Central memory CD8-positive, alpha-beta T cell (primary cell): Measurements from ENCODE around the gene ARHGDIB.

Experiments used
- ATAC-seq: fragments of 150-1000 bp; cut with Tn5 transposase; replicated peaks from 2 replicates; pipeline ENCODE4 v1.10.0; 2022; ENCODE audit warnings: mild to moderate bottlenecking, moderate FRiP score, moderate number of reproducible peaks; ENCODE audit not compliant: poor library complexity, severe bottlenecking; ENCODE audit errors: extremely low read depth
- DNase-seq, 2 donors: peaks; one replicate each; pipeline ENCODE4 v3.0.0; 2021; ENCODE audit warnings: low spot score in 2 of 2
- H3K27ac Mint-ChIP-seq: one replicate; pipeline ENCODE4 v1.8.0; 2022; ENCODE audit warnings: low read depth, mild to moderate bottlenecking, moderate library complexity, mixed read lengths
- H3K27me3 Mint-ChIP-seq: one replicate; pipeline ENCODE4 v1.8.0; 2022; ENCODE audit warnings: mixed read lengths
- H3K36me3 Mint-ChIP-seq: one replicate; pipeline ENCODE4 v1.8.0; 2022; ENCODE audit warnings: mild to moderate bottlenecking, moderate library complexity, mixed read lengths; ENCODE audit not compliant: insufficient read depth
- H3K4me1 Mint-ChIP-seq: one replicate; pipeline ENCODE4 v1.8.0; 2022; ENCODE audit warnings: mixed read lengths
- H3K4me3 Mint-ChIP-seq: one replicate; pipeline ENCODE4 v1.8.0; 2022; ENCODE audit warnings: mild to moderate bottlenecking, moderate library complexity, mixed read lengths
- H3K9me3 Mint-ChIP-seq: one replicate; pipeline ENCODE4 v1.8.0; 2022; ENCODE audit warnings: mixed read lengths

ARHGDIB gene

GRCh38 chr12:14993537-14994266 is 32.3 kb upstream of the ARHGDIB start:
- H3K4me3 Mint-ChIP-seq: no peak overlapping the region
- H3K4me1 Mint-ChIP-seq: peaks cover 29% of the 10 kb centered on the region
- no peaks in the 10 kb centered on the region for H3K36me3 Mint-ChIP-seq
- ATAC-seq (no peak), DNase-seq (no peak)
- H3K9me3 Mint-ChIP-seq: no peaks in the 10 kb centered on the region
- peak overlapping the region; percentile 52 for H3K27ac Mint-ChIP-seq
- H3K27me3 Mint-ChIP-seq: peaks cover 10% of the 10 kb centered on the region

DNA sequence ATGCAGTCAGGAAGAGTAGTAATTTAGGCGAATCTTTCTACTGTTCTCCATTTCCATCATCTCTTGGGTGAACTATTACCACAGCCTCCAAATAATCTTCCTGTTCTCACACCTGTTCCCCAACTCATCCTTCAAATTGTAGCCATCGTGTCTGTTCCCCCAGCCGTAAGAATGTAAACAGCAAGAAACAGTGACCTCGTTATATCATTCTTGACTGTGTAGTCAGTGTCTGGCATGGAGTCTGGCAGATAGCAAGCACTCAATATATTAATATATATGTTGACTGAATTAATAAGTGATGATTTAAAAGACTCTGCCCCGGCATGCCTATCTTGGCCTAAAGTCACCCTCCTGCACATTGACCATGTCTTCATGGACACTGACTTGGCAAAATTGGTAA is 31.7 kb upstream of the ARHGDIB start:
- peaks cover 4% of the 10 kb centered on the region for H3K27me3 Mint-ChIP-seq
- ATAC-seq: no peak
- no peak overlapping the region for H3K27ac Mint-ChIP-seq
- no peaks in the 10 kb centered on the region for H3K36me3 Mint-ChIP-seq
- no peak overlapping the region for H3K4me3 Mint-ChIP-seq
- H3K9me3 Mint-ChIP-seq: no peaks in the 10 kb centered on the region
- H3K4me1 Mint-ChIP-seq: peaks cover 29% of the 10 kb centered on the region
- no peak for DNase-seq

- ATAC-seq (no peak), DNase-seq (no peak)
- Mint-ChIP-seq H3K4me3 (no peak overlapping the region), H3K27me3 (no peaks in the 10 kb centered on the region), H3K36me3 (no peaks in the 10 kb centered on the region), H3K4me1 (peaks cover 29% of the 10 kb centered on the region), H3K9me3 (no peaks in the 10 kb centered on the region), H3K27ac (no peak overlapping the region)
These were observed 31.3 kb upstream of the ARHGDIB start for GRCh38 chr12:14992673-14993072.

DNA sequence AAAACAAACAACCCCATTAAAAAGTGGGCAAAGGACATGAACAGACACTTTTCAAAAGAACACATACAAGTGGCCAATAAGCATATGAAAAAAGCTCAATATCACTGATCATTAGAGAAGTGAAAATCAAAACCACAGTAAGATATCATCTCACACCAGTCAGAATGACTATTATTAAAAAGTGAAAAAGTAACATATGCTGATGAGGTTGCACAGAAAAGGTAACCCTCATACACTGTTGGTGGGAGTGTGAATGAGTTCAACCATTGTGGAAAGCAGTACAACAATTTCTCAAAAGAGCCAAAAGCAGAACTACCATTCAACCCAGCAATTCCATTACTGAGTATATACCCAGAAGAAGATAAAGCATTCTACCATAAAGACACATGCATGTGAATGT is 29.7 kb upstream of the ARHGDIB start:
- no peak for DNase-seq
- H3K27ac Mint-ChIP-seq: no peak overlapping the region
- H3K4me1 Mint-ChIP-seq: peaks cover 29% of the 10 kb centered on the region
- no peaks in the 10 kb centered on the region for H3K9me3 Mint-ChIP-seq
- ATAC-seq: no peak
- H3K4me3 Mint-ChIP-seq: no peak overlapping the region
- no peaks in the 10 kb centered on the region for H3K36me3 Mint-ChIP-seq
- H3K27me3 Mint-ChIP-seq: no peaks in the 10 kb centered on the region

GRCh38 chr12:14989790-14990189 is 28.4 kb upstream of the ARHGDIB start:
- Mint-ChIP-seq H3K27me3 (no peaks in the 10 kb centered on the region), H3K27ac (no peak overlapping the region), H3K4me3 (no peak overlapping the region), H3K36me3 (no peaks in the 10 kb centered on the region), H3K9me3 (no peaks in the 10 kb centered on the region), H3K4me1 (peaks cover 24% of the 10 kb centered on the region)
- no peak for DNase-seq
- no peak for ATAC-seq

- no peak overlapping the region for H3K4me3 Mint-ChIP-seq
- no peaks in the 10 kb centered on the region for H3K27me3 Mint-ChIP-seq
- H3K36me3 Mint-ChIP-seq: peaks cover 2% of the 10 kb centered on the region
- H3K4me1 Mint-ChIP-seq: peaks cover 19% of the 10 kb centered on the region
- H3K9me3 Mint-ChIP-seq: no peaks in the 10 kb centered on the region
- ATAC-seq: no peak
- H3K27ac Mint-ChIP-seq: no peak overlapping the region
- DNase-seq: no peak
These were observed 26.6 kb upstream of the ARHGDIB start for GRCh38 chr12:14988035-14988434.

GRCh38 chr12:14986449-14986848 is 25.0 kb upstream of the ARHGDIB start:
- H3K4me3 Mint-ChIP-seq: no peak overlapping the region
- H3K9me3 Mint-ChIP-seq: no peaks in the 10 kb centered on the region

GRCh38 chr12:14984766-14985285 is 23.4 kb upstream of the ARHGDIB start:
- DNase-seq (no peak), ATAC-seq (no peak)
- no peak overlapping the region for H3K4me3 Mint-ChIP-seq
- peaks cover 2% of the 10 kb centered on the region for H3K36me3 Mint-ChIP-seq
- H3K4me1 Mint-ChIP-seq: peaks cover 32% of the 10 kb centered on the region
- H3K27ac Mint-ChIP-seq: no peak overlapping the region
- no peaks in the 10 kb centered on the region for H3K27me3 Mint-ChIP-seq
- H3K9me3 Mint-ChIP-seq: no peaks in the 10 kb centered on the region

More at GRCh38 chr12:14986449-14986848, 25.0 kb upstream of the ARHGDIB start:
- peaks cover 20% of the 10 kb centered on the region for H3K4me1 Mint-ChIP-seq
- peaks cover 2% of the 10 kb centered on the region for H3K36me3 Mint-ChIP-seq
- no peak overlapping the region for H3K27ac Mint-ChIP-seq
- DNase-seq: no peak
- no peak for ATAC-seq
- H3K27me3 Mint-ChIP-seq: no peaks in the 10 kb centered on the region

DNA sequence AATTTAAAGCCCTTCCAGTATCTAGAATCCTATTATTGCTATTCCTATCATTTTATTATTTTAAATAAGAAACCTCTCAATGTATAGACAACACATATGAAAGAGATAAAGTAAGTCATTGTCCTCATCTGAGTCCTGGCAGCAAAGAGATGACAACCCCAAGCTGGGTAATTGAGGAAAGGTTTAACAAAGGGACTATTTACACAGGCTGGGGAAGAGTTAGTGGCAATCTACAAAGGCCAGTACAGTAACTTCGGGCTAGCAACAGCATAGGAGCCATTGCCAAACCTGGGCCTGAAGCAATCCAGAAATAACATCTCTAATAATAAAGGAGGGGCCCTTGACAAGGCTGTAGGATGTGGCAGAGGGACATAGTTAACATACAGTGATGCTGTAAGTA is 22.6 kb upstream of the ARHGDIB start:
- no peaks in the 10 kb centered on the region for H3K27me3 Mint-ChIP-seq
- H3K36me3 Mint-ChIP-seq: peaks cover 2% of the 10 kb centered on the region
- peaks cover 32% of the 10 kb centered on the region for H3K4me1 Mint-ChIP-seq
- no peak for DNase-seq
- no peak overlapping the region for H3K27ac Mint-ChIP-seq
- H3K4me3 Mint-ChIP-seq: no peak overlapping the region
- ATAC-seq: no peak
- H3K9me3 Mint-ChIP-seq: no peaks in the 10 kb centered on the region

DNA sequence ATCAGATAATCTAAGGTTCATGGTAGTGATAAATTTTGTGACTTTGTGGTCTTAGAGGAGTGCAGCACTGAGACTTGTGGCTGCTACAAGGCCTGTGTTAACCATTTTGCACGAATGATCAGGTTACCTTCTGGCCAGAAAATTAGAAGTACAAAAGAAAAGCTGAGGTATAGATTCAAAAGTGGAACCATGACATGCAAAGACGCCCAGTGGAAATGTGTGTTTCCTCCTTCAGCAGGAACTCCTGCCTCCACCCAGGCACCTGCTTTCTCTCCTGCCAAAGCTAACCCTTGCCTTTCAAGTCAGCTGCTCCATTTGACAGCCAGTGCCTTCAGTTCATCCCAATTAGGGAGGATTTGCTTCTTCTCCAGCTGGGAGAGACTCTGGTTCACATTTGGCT is 21.6 kb upstream of the ARHGDIB start:
- no peaks in the 10 kb centered on the region for H3K9me3 Mint-ChIP-seq
- no peak for ATAC-seq

GRCh38 chr12:14982562-14982961 is 21.2 kb upstream of the ARHGDIB start:
- Mint-ChIP-seq H3K4me3 (no peak overlapping the region), H3K4me1 (peaks cover 33% of the 10 kb centered on the region), H3K9me3 (no peaks in the 10 kb centered on the region), H3K36me3 (peaks cover 2% of the 10 kb centered on the region), H3K27ac (no peak overlapping the region), H3K27me3 (no peaks in the 10 kb centered on the region)
- ATAC-seq (no peak), DNase-seq (no peak)

More for the DNA sequence above, 21.6 kb upstream of the ARHGDIB start:
- Mint-ChIP-seq H3K27ac (no peak overlapping the region), H3K27me3 (no peaks in the 10 kb centered on the region), H3K4me3 (no peak overlapping the region), H3K4me1 (peaks cover 33% of the 10 kb centered on the region), H3K36me3 (peaks cover 2% of the 10 kb centered on the region)
- no peak for DNase-seq

GRCh38 chr12:14981049-14981448 is 19.6 kb upstream of the ARHGDIB start:
- Mint-ChIP-seq H3K27ac (no peak overlapping the region), H3K9me3 (no peaks in the 10 kb centered on the region), H3K4me3 (no peak overlapping the region), H3K4me1 (peaks cover 33% of the 10 kb centered on the region), H3K36me3 (peaks cover 2% of the 10 kb centered on the region), H3K27me3 (no peaks in the 10 kb centered on the region)
- ATAC-seq: no peak
- no peak for DNase-seq

- Mint-ChIP-seq H3K36me3 (peaks cover 2% of the 10 kb centered on the region), H3K9me3 (no peaks in the 10 kb centered on the region), H3K27ac (no peak overlapping the region), H3K27me3 (no peaks in the 10 kb centered on the region), H3K4me3 (no peak overlapping the region), H3K4me1 (peaks cover 29% of the 10 kb centered on the region)
- DNase-seq (no peak), ATAC-seq (no peak)
These were observed 18.1 kb upstream of the ARHGDIB start for GRCh38 chr12:14979468-14979867.
